DMS53 treated with DMSO at 0.1 percent for 48 hours (cell line): ENCODE results near the gene CD151.

Experiments used
- DNase-seq: peaks from one replicate; lab custom pipeline; 2025; ENCODE audit not compliant: unreplicated experiment; lab: John Stamatoyannopoulos, UW

The CD151 gene

GRCh38 chr11:813072-813455 is 19.7 kb upstream of the CD151 start:
- no peak for DNase-seq

GRCh38 chr11:813456-814096 is 19.2 kb upstream of the CD151 start:
- no peak for DNase-seq

- no peak for DNase-seq
These were observed 16.9 kb upstream of the CD151 start for GRCh38 chr11:815675-816432.

GRCh38 chr11:816433-816779 is 16.3 kb upstream of the CD151 start:
- no peak for DNase-seq

- DNase-seq, result no peak
These were observed 14.2 kb upstream of the CD151 start, which contains the start of gene PNPLA2 for GRCh38 chr11:818396-819128. TSS of gene PNPLA2 (plus strand) at chr11:818914. CDS start at chr11:819719, 805 bp downstream.

- DNase-seq, result peak; percentile 82
These were observed 13.4 kb upstream of the CD151 start for GRCh38 chr11:819129-819931.

- peak; percentile 94 for DNase-seq
These were observed 12.7 kb upstream of the CD151 start for GRCh38 chr11:819943-820649.

GRCh38 chr11:820655-821511 is 11.9 kb upstream of the CD151 start:
- DNase-seq, result peak; percentile 37

GRCh38 chr11:821512-822371 is 11.0 kb upstream of the CD151 start:
- no peak for DNase-seq

- peak; percentile 68 for DNase-seq
These were observed 9.1 kb upstream of the CD151 start for GRCh38 chr11:823441-824291.

- peak; percentile 93 for DNase-seq
These were observed 8.4 kb upstream of the CD151 start for GRCh38 chr11:824292-824880.

- peak; percentile 56 for DNase-seq
These were observed 7.8 kb upstream of the CD151 start for GRCh38 chr11:824942-825341.

- no peak for DNase-seq
These were observed 7.2 kb upstream of the CD151 start for GRCh38 chr11:825366-826226.

GRCh38 chr11:826227-826621 is 6.5 kb upstream of the CD151 start:
- no peak for DNase-seq

- DNase-seq, result no peak
These were observed 6.0 kb upstream of the CD151 start for GRCh38 chr11:826836-827145.

- DNase-seq, result peak; percentile 87
These were observed 5.4 kb upstream of the CD151 start for GRCh38 chr11:827146-827896.
